Suprapubic skin (tissue), 4 donors: ENCODE data around the gene RFX5. TPM values are rescaled to one million over a fixed set of nuclear protein-coding genes. Genes with fewer than 3 reads are reported as not detected.

Experiments used
- DNase-seq, 2 donors: peaks; one replicate each; pipeline ENCODE4 v3.0.0-alpha.2; 2019; ENCODE audit warnings: low spot score in 2 of 2
- H3K27ac ChIP-seq: fragments of 200-600 bp; sonication (generic); one replicate; pipeline ENCODE4 v1.5.1; 2019
- H3K27me3 ChIP-seq: fragments of 200-600 bp; sonication (generic); one replicate; pipeline ENCODE4 v1.5.1; 2019
- H3K36me3 ChIP-seq: fragments of 200-600 bp; sonication (generic); one replicate; pipeline ENCODE4 v1.5.1; 2019
- H3K4me1 ChIP-seq: fragments of 200-600 bp; sonication (generic); one replicate; pipeline ENCODE4 v1.5.1; 2019
- H3K4me3 ChIP-seq: fragments of 200-600 bp; sonication (generic); one replicate; pipeline ENCODE4 v1.5.1; 2019; ENCODE audit warnings: mild to moderate bottlenecking
- H3K9me3 ChIP-seq: fragments of 200-600 bp; sonication (generic); one replicate; pipeline ENCODE4 v1.5.1; 2019
- CTCF ChIP-seq, 2 donors: fragments of 200-600 bp in 1 of 2; fragments of 450-650 bp in 1 of 2; sonication (generic) in 1 of 2; IDR thresholded peaks; one replicate each; pipeline ENCODE4 v1.5.1; 2016 to 2019; ENCODE audit warnings: antibody characterized with exemption in 2 of 2, mild to moderate bottlenecking in 1 of 2, moderate library complexity in 1 of 2
- EP300 ChIP-seq: sonication (generic); formaldehyde crosslinking; IDR thresholded peaks from one replicate; pipeline ENCODE4 v1.6.1; 2017; ENCODE audit warnings: antibody characterized with exemption
- POLR2A ChIP-seq, 2 donors: fragments of 450-650 bp; IDR thresholded peaks; one replicate each; pipeline ENCODE4 v1.6.1; 2017; ENCODE audit warnings: antibody characterized with exemption in 2 of 2, mild to moderate bottlenecking in 2 of 2, moderate library complexity in 2 of 2
- POLR2AphosphoS5 ChIP-seq, 3 donors: sonication (generic); formaldehyde crosslinking; IDR thresholded peaks; one replicate each; pipeline ENCODE4 v1.6.1; 2017; ENCODE audit warnings: antibody characterized with exemption in 3 of 3
- WGBS: methylation state at CpG from one replicate; pipeline ENCODE4 v1.1.5; 2018; 5-methylcytosine and 5-hydroxymethylcytosine counted together
- total RNA-seq, 4 donors: library from RNA; depleted of rRNA; stranded (reverse); fragments of >200 nt; gene quantifications; one replicate each; pipeline ENCODE4 v1.1.0, GENCODE V29; 2016

RFX5 gene
- total RNA-seq, 4 donors from 2014 or later, result 18.0 to 22.1 (median 18.5) TPM

- peaks cover 35% of the 10 kb centered on the region for H3K36me3 ChIP-seq
Observed at GRCh38 chr1:151368393-151369301, 21.6 kb upstream of the RFX5 start.

GRCh38 chr1:151367658-151368392, 20.8 kb upstream of the RFX5 start:
- Histone ChIP-seq H3K27me3 (no peaks in the 10 kb centered on the region), H3K4me1 (peaks cover 34% of the 10 kb centered on the region), H3K9me3 (no peaks in the 10 kb centered on the region), H3K4me3 (no peak overlapping the region), H3K36me3 (peaks cover 41% of the 10 kb centered on the region), H3K27ac (peak overlapping the region; percentile 42)
- TF ChIP-seq POLR2AphosphoS5 (IDR thresholded peaks at IDR 0.05), result no peak
- no peak for TF ChIP-seq CTCF (IDR thresholded peaks at IDR 0.05)
- TF ChIP-seq EP300, result no peak
- no peak for TF ChIP-seq POLR2A (IDR thresholded peaks at IDR 0.05)
- 77% methylated on average over 8 of the region's 8 CpGs for WGBS
- no peak for DNase-seq

More at GRCh38 chr1:151368393-151369301, 21.6 kb upstream of the RFX5 start:
- TF ChIP-seq EP300 (no peak), POLR2AphosphoS5 (IDR thresholded peaks at IDR 0.05) (no peak), POLR2A (IDR thresholded peaks at IDR 0.05) (no peak)
- Histone ChIP-seq H3K9me3 (no peaks in the 10 kb centered on the region), H3K27me3 (no peaks in the 10 kb centered on the region), H3K4me1 (peaks cover 38% of the 10 kb centered on the region), H3K4me3 (no peak overlapping the region), H3K27ac (peak overlapping the region; percentile 42)
- WGBS, result 65% methylated on average over 6 of the region's 20 CpGs
- no peak for DNase-seq

- WGBS, result 97% methylated on average over 3 of the region's 4 CpGs
- H3K36me3 ChIP-seq, result peaks cover 46% of the 10 kb centered on the region
- no peaks in the 10 kb centered on the region for H3K9me3 ChIP-seq
- H3K27me3 ChIP-seq, result no peaks in the 10 kb centered on the region
- no peak for TF ChIP-seq CTCF (IDR thresholded peaks at IDR 0.05)
- no peak for DNase-seq
- peaks cover 6% of the 10 kb centered on the region for H3K4me1 ChIP-seq
- H3K27ac ChIP-seq, result no peak overlapping the region
- H3K4me3 ChIP-seq, result no peak overlapping the region
Observed at GRCh38 chr1:151364996-151365395, 17.9 kb upstream of the RFX5 start.

- no peak for DNase-seq
- H3K9me3 ChIP-seq, result no peaks in the 10 kb centered on the region
- peaks cover 42% of the 10 kb centered on the region for H3K36me3 ChIP-seq
- H3K27me3 ChIP-seq, result no peaks in the 10 kb centered on the region
- no peak overlapping the region for H3K27ac ChIP-seq
- no peaks in the 10 kb centered on the region for H3K4me1 ChIP-seq
- 85% methylated on average over 2 of the region's 3 CpGs for WGBS
- TF ChIP-seq POLR2AphosphoS5 (IDR thresholded peaks at IDR 0.05), result no peak
- TF ChIP-seq POLR2A (IDR thresholded peaks at IDR 0.05), result no peak
- no peak for TF ChIP-seq EP300
- no peak for TF ChIP-seq CTCF (IDR thresholded peaks at IDR 0.05)
- H3K4me3 ChIP-seq, result no peak overlapping the region
Observed at GRCh38 chr1:151362308-151363155, 15.5 kb upstream of the RFX5 start.

- Histone ChIP-seq H3K4me1 (no peaks in the 10 kb centered on the region), H3K9me3 (no peaks in the 10 kb centered on the region), H3K36me3 (peaks cover 40% of the 10 kb centered on the region), H3K27ac (no peak overlapping the region), H3K4me3 (no peak overlapping the region), H3K27me3 (no peaks in the 10 kb centered on the region)
- DNase-seq, result no peak
- no peak for TF ChIP-seq POLR2A (IDR thresholded peaks at IDR 0.05)
Observed at GRCh38 chr1:151361883-151362282, 14.8 kb upstream of the RFX5 start.
